ENCODE results near the gene NXPH4.

The NXPH4 gene

GRCh38 chr12:57216921-57217879 lies 606 bp downstream of the NXPH4 start:
- TF ChIP-seq CTCF (conservative IDR thresholded peaks at IDR 0.05; ENCODE audit: low read length), result no peak
- DNase-seq (ENCODE audit: low read depth), result no peak

GRCh38 chr12:57218030-57218853 lies 1.6 kb downstream of the NXPH4 start:
- no peak for DNase-seq (ENCODE audit: low read depth)
- no peak overlapping the region for H3K4me3 ChIP-seq (ENCODE audit: low read length)
- TF ChIP-seq CTCF (conservative IDR thresholded peaks at IDR 0.05; ENCODE audit: low read length), result no peak

More at GRCh38 chr12:57216921-57217879, 606 bp downstream of the NXPH4 start:
- H3K4me3 ChIP-seq (ENCODE audit: low read length), result peak overlapping the region; percentile 56

- H3K4me3 ChIP-seq (ENCODE audit: low read length), result no peak overlapping the region
- DNase-seq (ENCODE audit: low read depth), result no peak
- no peak for TF ChIP-seq CTCF (conservative IDR thresholded peaks at IDR 0.05; ENCODE audit: low read length)
Measured at GRCh38 chr12:57219205-57219992, 2.8 kb downstream of the NXPH4 start.

- no peak overlapping the region for H3K4me3 ChIP-seq (ENCODE audit: low read length)
- no peak for TF ChIP-seq CTCF (conservative IDR thresholded peaks at IDR 0.05; ENCODE audit: low read length)
Measured at GRCh38 chr12:57219993-57220754, 3.6 kb downstream of the NXPH4 start.

GRCh38 chr12:57220770-57221168 lies 4.2 kb downstream of the NXPH4 start:
- DNase-seq (ENCODE audit: low read depth), result no peak
- no peak overlapping the region for H3K4me3 ChIP-seq (ENCODE audit: low read length)
- TF ChIP-seq CTCF (conservative IDR thresholded peaks at IDR 0.05; ENCODE audit: low read length), result no peak

More at GRCh38 chr12:57219993-57220754, 3.6 kb downstream of the NXPH4 start:
- DNase-seq (ENCODE audit: low read depth), result no peak
